Coronary artery (tissue), 2 donors: ENCODE results near the gene ULK4.

Experiments used
- DNase-seq: peaks from one replicate; pipeline ENCODE4 v3.0.0-alpha.2; 2017; ENCODE audit warnings: low spot score
- H3K27ac ChIP-seq, 2 donors: fragments of 200-600 bp; sonication (generic); one replicate each; pipeline ENCODE4 v1.5.1; 2016 to 2019
- H3K4me3 ChIP-seq: fragments of 200-600 bp; sonication (generic); 2 replicates; pipeline ENCODE4 v1.5.1; 2016; ENCODE audit warnings: mild to moderate bottlenecking, moderate library complexity
- CTCF ChIP-seq: fragments of 200-600 bp; sonication (generic); IDR thresholded peaks from one replicate; pipeline ENCODE4 v1.5.1; 2019; ENCODE audit warnings: antibody characterized with exemption

Gene ULK4

GRCh38 chr3:41207355-41207754 is 754.5 kb downstream of the ULK4 start:
- Histone ChIP-seq H3K27ac (no peak overlapping the region), H3K4me3 (peak overlapping the region; percentile 6)
- TF ChIP-seq CTCF: no peak
- no peak for DNase-seq

GRCh38 chr3:41205591-41205990 is 756.3 kb downstream of the ULK4 start:
- no peak for TF ChIP-seq CTCF
- DNase-seq: no peak
- H3K4me3 ChIP-seq: peak overlapping the region; percentile 14
- no peak overlapping the region for H3K27ac ChIP-seq

- no peak for DNase-seq
- no peak for TF ChIP-seq CTCF
- peak overlapping the region; percentile 18 for H3K4me3 ChIP-seq
- H3K27ac ChIP-seq: no peak overlapping the region
Measured at GRCh38 chr3:41204369-41204768, 757.5 kb downstream of the ULK4 start.

GRCh38 chr3:41202834-41203345 is 759.0 kb downstream of the ULK4 start:
- TF ChIP-seq CTCF: no peak
- Histone ChIP-seq H3K27ac (no peak overlapping the region), H3K4me3 (peak overlapping the region; percentile 80)
- DNase-seq: no peak

- no peak for TF ChIP-seq CTCF
- H3K27ac ChIP-seq: peak overlapping the region in 1 of 2 donors; percentile 17
- peak overlapping the region; percentile 80 for H3K4me3 ChIP-seq
- no peak for DNase-seq
Measured at GRCh38 chr3:41202075-41202833, 759.6 kb downstream of the ULK4 start.

GRCh38 chr3:41200669-41201021 is 761.3 kb downstream of the ULK4 start:
- no peak for DNase-seq
- Histone ChIP-seq H3K27ac (peak overlapping the region; percentile 97 to 99), H3K4me3 (peak overlapping the region; percentile 80)
- no peak for TF ChIP-seq CTCF
